ENCODE data around the gene SMOC1.
A peak's percentile ranks its signal among the peaks of the same experiment; 100 is the strongest.

SMOC1 gene

GRCh38 chr14:70050136-70050535 is 170.9 kb downstream of the SMOC1 start:
- no peak overlapping the region for H2AFZ ChIP-seq (ENCODE audit: low read length)
- no peak overlapping the region for H3K14ac ChIP-seq (ENCODE audit: low read length)
- H3K4me1 ChIP-seq (ENCODE audit: control insufficient read depth in 2 of 2, insufficient read depth in 1 of 2, low read depth in 1 of 2, low read length in 2 of 2) = peaks cover 2 to 13% of the 10 kb centered on the region in 2 donors
- no peak overlapping the region for H3K27ac ChIP-seq (replicated peaks; ENCODE audit: low read length)
- H3K27me3 ChIP-seq (ENCODE audit: control insufficient read depth in 3 of 3, insufficient read depth in 3 of 3, low read depth in 1 of 3, low read length in 3 of 3) = peaks cover 0 to 6% (median 0%) of the 10 kb centered on the region in 3 experiments
- no peak overlapping the region for H2BK5ac ChIP-seq (ENCODE audit: low read length)
- no peak overlapping the region for H2BK15ac ChIP-seq (ENCODE audit: low read length)
- no peak overlapping the region for H3K4me3 ChIP-seq (ENCODE audit: low read length in 2 of 2)
- H4K91ac ChIP-seq (ENCODE audit: low read depth, low read length, poor library complexity) = no peak overlapping the region
- no peak overlapping the region for H3K4ac ChIP-seq (ENCODE audit: low read length)
- no peaks in the 10 kb centered on the region for H3K79me1 ChIP-seq (ENCODE audit: low read depth, low read length)
- no peaks in the 10 kb centered on the region for H3K36me3 ChIP-seq (replicated peaks in 1 of 2; ENCODE audit: control insufficient read depth in 2 of 2, insufficient read depth in 2 of 2, low read length in 2 of 2)
- no peak for DNase-seq (ENCODE audit: low spot score)
- H3K9ac ChIP-seq (ENCODE audit: low read depth, low read length, poor library complexity) = no peak overlapping the region
- H3K4me2 ChIP-seq (ENCODE audit: insufficient read depth, low read length, poor library complexity, severe bottlenecking) = no peak overlapping the region
- no peak overlapping the region for H4K8ac ChIP-seq (ENCODE audit: low read depth, low read length)
- no peak overlapping the region for H2BK12ac ChIP-seq (ENCODE audit: low read length)
- H2BK120ac ChIP-seq (ENCODE audit: low read depth, low read length) = no peak overlapping the region
- WGBS, 2 donors (ENCODE audit: extremely low coverage in 2 of 2, insufficient read length in 2 of 2, insufficient replicate concordance in 1 of 2) = no CpG with 5 or more reads among the region's 4 CpGs
- H2AK5ac ChIP-seq (ENCODE audit: low read depth, low read length) = no peak overlapping the region
- H3K23ac ChIP-seq (ENCODE audit: low read depth, low read length, poor library complexity) = no peak overlapping the region
- no peak overlapping the region for H3K18ac ChIP-seq (ENCODE audit: low read length)
- H3K9me3 ChIP-seq (replicated peaks in 1 of 2; ENCODE audit: control insufficient read depth in 2 of 2, insufficient read depth in 1 of 2, low read depth in 1 of 2, low read length in 2 of 2) = no peaks in the 10 kb centered on the region

GRCh38 chr14:70052990-70053389 is 173.8 kb downstream of the SMOC1 start:
- no peaks in the 10 kb centered on the region for H3K9me3 ChIP-seq (replicated peaks in 1 of 2; ENCODE audit: control insufficient read depth in 2 of 2, insufficient read depth in 1 of 2, low read depth in 1 of 2, low read length in 2 of 2)
- no peak overlapping the region for H3K18ac ChIP-seq (ENCODE audit: low read length)
- no peak overlapping the region for H3K9ac ChIP-seq (ENCODE audit: low read depth, low read length, poor library complexity)
- no peak overlapping the region for H2BK120ac ChIP-seq (ENCODE audit: low read depth, low read length)
- H3K79me1 ChIP-seq (ENCODE audit: low read depth, low read length) = no peaks in the 10 kb centered on the region
- no peaks in the 10 kb centered on the region for H3K36me3 ChIP-seq (replicated peaks in 1 of 2; ENCODE audit: control insufficient read depth in 2 of 2, insufficient read depth in 2 of 2, low read length in 2 of 2)
- H2BK15ac ChIP-seq (ENCODE audit: low read length) = no peak overlapping the region
- H2BK12ac ChIP-seq (ENCODE audit: low read length) = no peak overlapping the region
- no peak overlapping the region for H3K4me3 ChIP-seq (ENCODE audit: low read length in 2 of 2)
- H3K4ac ChIP-seq (ENCODE audit: low read length) = no peak overlapping the region
- peak; percentile 76 for DNase-seq (ENCODE audit: low spot score)
- H3K27me3 ChIP-seq (ENCODE audit: control insufficient read depth in 3 of 3, insufficient read depth in 3 of 3, low read depth in 1 of 3, low read length in 3 of 3) = peaks cover 0 to 10% (median 0%) of the 10 kb centered on the region in 3 experiments
- H3K14ac ChIP-seq (ENCODE audit: low read length) = no peak overlapping the region
- H4K91ac ChIP-seq (ENCODE audit: low read depth, low read length, poor library complexity) = no peak overlapping the region
- no peak overlapping the region for H3K27ac ChIP-seq (replicated peaks; ENCODE audit: low read length)
- H2BK5ac ChIP-seq (ENCODE audit: low read length) = no peak overlapping the region
- no peak overlapping the region for H3K23ac ChIP-seq (ENCODE audit: low read depth, low read length, poor library complexity)
- H3K4me1 ChIP-seq (ENCODE audit: control insufficient read depth in 2 of 2, insufficient read depth in 1 of 2, low read depth in 1 of 2, low read length in 2 of 2) = peaks cover 2 to 13% of the 10 kb centered on the region in 2 donors
- no peak overlapping the region for H2AK5ac ChIP-seq (ENCODE audit: low read depth, low read length)
- WGBS, 2 donors (ENCODE audit: extremely low coverage in 2 of 2, insufficient read length in 2 of 2, insufficient replicate concordance in 1 of 2) = no CpG with 5 or more reads among the region's 3 CpGs
- no peak overlapping the region for H2AFZ ChIP-seq (ENCODE audit: low read length)
- no peak overlapping the region for H3K4me2 ChIP-seq (ENCODE audit: insufficient read depth, low read length, poor library complexity, severe bottlenecking)
- H4K8ac ChIP-seq (ENCODE audit: low read depth, low read length) = no peak overlapping the region

- H2BK12ac ChIP-seq (ENCODE audit: low read length) = no peak overlapping the region
- WGBS, 2 donors (ENCODE audit: extremely low coverage in 2 of 2, insufficient read length in 2 of 2, insufficient replicate concordance in 1 of 2) = no CpG with 5 or more reads among the region's 5 CpGs
- H2BK15ac ChIP-seq (ENCODE audit: low read length) = no peak overlapping the region
- no peaks in the 10 kb centered on the region for H3K36me3 ChIP-seq (replicated peaks in 1 of 2; ENCODE audit: control insufficient read depth in 2 of 2, insufficient read depth in 2 of 2, low read length in 2 of 2)
- no peak overlapping the region for H2BK5ac ChIP-seq (ENCODE audit: low read length)
- H3K4ac ChIP-seq (ENCODE audit: low read length) = no peak overlapping the region
- no peak overlapping the region for H4K8ac ChIP-seq (ENCODE audit: low read depth, low read length)
- peak overlapping the region in 1 of 2 donors; percentile 38 for H3K4me3 ChIP-seq (ENCODE audit: low read length in 2 of 2)
- H3K9ac ChIP-seq (ENCODE audit: low read depth, low read length, poor library complexity) = no peak overlapping the region
- no peak overlapping the region for H3K27ac ChIP-seq (replicated peaks; ENCODE audit: low read length)
- H2BK120ac ChIP-seq (ENCODE audit: low read depth, low read length) = no peak overlapping the region
- H3K4me2 ChIP-seq (ENCODE audit: insufficient read depth, low read length, poor library complexity, severe bottlenecking) = no peak overlapping the region
- no peak overlapping the region for H2AFZ ChIP-seq (ENCODE audit: low read length)
- H3K23ac ChIP-seq (ENCODE audit: low read depth, low read length, poor library complexity) = no peak overlapping the region
- no peaks in the 10 kb centered on the region for H3K9me3 ChIP-seq (replicated peaks in 1 of 2; ENCODE audit: control insufficient read depth in 2 of 2, insufficient read depth in 1 of 2, low read depth in 1 of 2, low read length in 2 of 2)
- no peak overlapping the region for H3K18ac ChIP-seq (ENCODE audit: low read length)
- no peak overlapping the region for H3K14ac ChIP-seq (ENCODE audit: low read length)
- no peak overlapping the region for H4K91ac ChIP-seq (ENCODE audit: low read depth, low read length, poor library complexity)
- no peak for DNase-seq (ENCODE audit: low spot score)
- H3K4me1 ChIP-seq (ENCODE audit: control insufficient read depth in 2 of 2, insufficient read depth in 1 of 2, low read depth in 1 of 2, low read length in 2 of 2) = no peaks in the 10 kb centered on the region
- H2AK5ac ChIP-seq (ENCODE audit: low read depth, low read length) = no peak overlapping the region
- H3K79me1 ChIP-seq (ENCODE audit: low read depth, low read length) = no peaks in the 10 kb centered on the region
- H3K27me3 ChIP-seq (ENCODE audit: control insufficient read depth in 3 of 3, insufficient read depth in 3 of 3, low read depth in 1 of 3, low read length in 3 of 3) = peaks cover 0 to 16% (median 0%) of the 10 kb centered on the region in 3 experiments
Observed at GRCh38 chr14:70057519-70058136, 178.4 kb downstream of the SMOC1 start.

GRCh38 chr14:70059545-70059944 is 180.3 kb downstream of the SMOC1 start:
- no peak overlapping the region for H4K8ac ChIP-seq (ENCODE audit: low read depth, low read length)
- H3K14ac ChIP-seq (ENCODE audit: low read length) = no peak overlapping the region
- no CpG with 5 or more reads among the region's 2 CpGs for WGBS, 2 donors (ENCODE audit: extremely low coverage in 2 of 2, insufficient read length in 2 of 2, insufficient replicate concordance in 1 of 2)
- no peaks in the 10 kb centered on the region for H3K4me1 ChIP-seq (ENCODE audit: control insufficient read depth in 2 of 2, insufficient read depth in 1 of 2, low read depth in 1 of 2, low read length in 2 of 2)
- H2BK12ac ChIP-seq (ENCODE audit: low read length) = no peak overlapping the region
- H3K18ac ChIP-seq (ENCODE audit: low read length) = no peak overlapping the region
- peaks cover 0 to 21% (median 0%) of the 10 kb centered on the region in 3 experiments for H3K27me3 ChIP-seq (ENCODE audit: control insufficient read depth in 3 of 3, insufficient read depth in 3 of 3, low read depth in 1 of 3, low read length in 3 of 3)
- H3K79me1 ChIP-seq (ENCODE audit: low read depth, low read length) = no peaks in the 10 kb centered on the region
- H3K4me2 ChIP-seq (ENCODE audit: insufficient read depth, low read length, poor library complexity, severe bottlenecking) = no peak overlapping the region
- no peak overlapping the region for H2BK15ac ChIP-seq (ENCODE audit: low read length)
- H3K9ac ChIP-seq (ENCODE audit: low read depth, low read length, poor library complexity) = no peak overlapping the region
- no peak overlapping the region for H4K91ac ChIP-seq (ENCODE audit: low read depth, low read length, poor library complexity)
- H3K9me3 ChIP-seq (replicated peaks in 1 of 2; ENCODE audit: control insufficient read depth in 2 of 2, insufficient read depth in 1 of 2, low read depth in 1 of 2, low read length in 2 of 2) = no peaks in the 10 kb centered on the region
- H2BK120ac ChIP-seq (ENCODE audit: low read depth, low read length) = no peak overlapping the region
- H2AFZ ChIP-seq (ENCODE audit: low read length) = no peak overlapping the region
- no peak overlapping the region for H2AK5ac ChIP-seq (ENCODE audit: low read depth, low read length)
- no peak for DNase-seq (ENCODE audit: low spot score)
- no peak overlapping the region for H2BK5ac ChIP-seq (ENCODE audit: low read length)
- no peaks in the 10 kb centered on the region for H3K36me3 ChIP-seq (replicated peaks in 1 of 2; ENCODE audit: control insufficient read depth in 2 of 2, insufficient read depth in 2 of 2, low read length in 2 of 2)
- no peak overlapping the region for H3K27ac ChIP-seq (replicated peaks; ENCODE audit: low read length)
- no peak overlapping the region for H3K4ac ChIP-seq (ENCODE audit: low read length)
- no peak overlapping the region for H3K4me3 ChIP-seq (ENCODE audit: low read length in 2 of 2)
- H3K23ac ChIP-seq (ENCODE audit: low read depth, low read length, poor library complexity) = no peak overlapping the region

All from neuronal stem cell (in vitro differentiated cells).